Right lobe of liver (tissue), 6 donors: ENCODE results near the gene ACTR5. TPM values are rescaled to one million over a fixed set of nuclear protein-coding genes. Genes with fewer than 3 reads are reported as not detected.

Experiments
- ATAC-seq, 4 donors: fragments of 200-7000 bp; cut with Tn5 transposase; one replicate each; pipeline ENCODE4 v1.9.1; 2020; ENCODE audit warnings: mild to moderate bottlenecking in 4 of 4, moderate library complexity in 4 of 4
- DNase-seq, 3 donors: peaks; one replicate each; pipeline ENCODE4 v3.0.0-alpha.2; 2020
- H3K27ac ChIP-seq, 3 donors: fragments of 200-600 bp; one replicate each; pipeline ENCODE4 v1.8.0; 2022
- H3K27me3 ChIP-seq, 2 donors: fragments of 200-600 bp; one replicate each; pipeline ENCODE4 v1.8.0; 2022
- H3K36me3 ChIP-seq, 4 donors: fragments of 200-600 bp; sonication (generic) in 1 of 4; one replicate each; pipeline versions ENCODE4 v1.5.1 to v1.8.0; 2017 to 2022; ENCODE audit warnings: control low read depth in 1 of 4
- H3K4me1 ChIP-seq, 4 donors: fragments of 200-600 bp; sonication (generic) in 1 of 4; one replicate each; pipeline versions ENCODE4 v1.5.1 to v1.8.0; 2017 to 2022; ENCODE audit warnings: control low read depth in 1 of 4
- H3K4me3 ChIP-seq, 3 donors: fragments of 200-600 bp; one replicate each; pipeline ENCODE4 v1.8.0; 2022
- H3K9me3 ChIP-seq, 4 donors: fragments of 200-600 bp; sonication (generic) in 1 of 4; one replicate each; pipeline versions ENCODE4 v1.5.1 to v1.8.0; 2017 to 2022; ENCODE audit warnings: control low read depth in 1 of 4
- CTCF ChIP-seq, 4 donors: fragments of 200-600 bp in 3 of 4; fragments of 450-650 bp in 1 of 4; IDR thresholded peaks; one replicate each; pipeline versions ENCODE4 v1.5.1 to v1.8.0; 2016 to 2022; ENCODE audit warnings: antibody characterized with exemption in 4 of 4, mild to moderate bottlenecking in 2 of 4
- POLR2A ChIP-seq: fragments of 450-650 bp; IDR thresholded peaks from one replicate; pipeline ENCODE4 v1.6.1; 2017; ENCODE audit warnings: antibody characterized with exemption, mild to moderate bottlenecking
- WGBS: methylation state at CpG from one replicate; pipeline ENCODE4 v1.1.6; 2018; ENCODE audit warnings: low coverage, low lambda C conversion rate; ENCODE audit not compliant: insufficient coverage; ENCODE audit errors: missing lambda C conversion rate; 5-methylcytosine and 5-hydroxymethylcytosine counted together
- intact Hi-C, 2 donors: fragments of 100-400 bp; cut with DNase I; formaldehyde crosslinking; loops; one replicate each; pipeline versions ENCODE4 v1.11.2 to v1.14.1; 2022
- total RNA-seq, 6 experiments: library from RNA; depleted of rRNA in 2 of 6; stranded (reverse); fragments of >200 nt in 2 of 6; fragmentation: NEBNext Ultra II Directional in 3 of 6; extraction: Animal tissue kit (Norgen Biotek cat#: 25700) in 3 of 6; gene quantifications; one replicate each; pipeline versions ENCODE4 v1.1.0 to v1.2.4, GENCODE V29; 2016 to 2023
- donor health status: DM: no; HTN: yes; CAD: no.
- donor health status: DM: no; HTN: no; CAD: no.
- donor health status: DM: no; HTN: no; CAD: no.
- donor health status: DM: no; HTN: yes; CAD: no.
- donor health status: DM: no; HTN: yes; CAD: no.

ACTR5 gene
- total RNA-seq, 6 experiments from 2014 or later: 3.0 to 5.6 (median 3.7) TPM

- H3K27ac ChIP-seq: no peak overlapping the region
- H3K36me3 ChIP-seq: no peaks in the 10 kb centered on the region
- no peaks in the 10 kb centered on the region for H3K27me3 ChIP-seq
- TF ChIP-seq CTCF (IDR thresholded peaks at IDR 0.05): no peak
- no peak for TF ChIP-seq POLR2A
- H3K4me3 ChIP-seq: no peak overlapping the region
- intact Hi-C loops: no loop called here
- no peak for DNase-seq
- ATAC-seq: no peak
- H3K4me1 ChIP-seq: peaks cover 0 to 7% (median 0%) of the 10 kb centered on the region in 4 donors
- 78% methylated on average over 7 of the region's 19 CpGs for WGBS
- H3K9me3 ChIP-seq: no peaks in the 10 kb centered on the region
Measured at GRCh38 chr20:38779247-38780097, 31.2 kb downstream of the ACTR5 start.

GRCh38 chr20:38782275-38782674 is 34.0 kb downstream of the ACTR5 start:
- H3K4me1 ChIP-seq: peaks cover 0 to 7% (median 0%) of the 10 kb centered on the region in 4 donors
- peak; percentile 95 to 99 (median 98) for ATAC-seq
- no peaks in the 10 kb centered on the region for H3K36me3 ChIP-seq
- no peaks in the 10 kb centered on the region for H3K9me3 ChIP-seq
- no peak overlapping the region for H3K4me3 ChIP-seq
- TF ChIP-seq POLR2A (no peak), CTCF (IDR thresholded peaks at IDR 0.05) (no peak)
- peak overlapping the region in 1 of 3 donors; percentile 52 for H3K27ac ChIP-seq
- WGBS: 27% methylated on average over 3 of the region's 3 CpGs
- intact Hi-C loops: no loop called here
- H3K27me3 ChIP-seq: no peaks in the 10 kb centered on the region
- DNase-seq: peak; percentile 52 to 93 (median 83)

GRCh38 chr20:38787870-38788269 is 39.6 kb downstream of the ACTR5 start:
- ATAC-seq: no peak

GRCh38 chr20:38789503-38790199 is 41.4 kb downstream of the ACTR5 start:
- Histone ChIP-seq H3K4me3 (no peak overlapping the region), H3K36me3 (no peaks in the 10 kb centered on the region), H3K27me3 (no peaks in the 10 kb centered on the region), H3K4me1 (no peaks in the 10 kb centered on the region), H3K9me3 (no peaks in the 10 kb centered on the region), H3K27ac (no peak overlapping the region)
- TF ChIP-seq POLR2A (no peak), CTCF (IDR thresholded peaks at IDR 0.05) (no peak)
- DNase-seq (no peak), ATAC-seq (no peak)
- intact Hi-C loops: no loop called here
- WGBS: 84% methylated on average over 7 of the region's 7 CpGs

More at GRCh38 chr20:38787870-38788269, 39.6 kb downstream of the ACTR5 start:
- TF ChIP-seq CTCF (IDR thresholded peaks at IDR 0.05): no peak
- no peak for TF ChIP-seq POLR2A
- no peaks in the 10 kb centered on the region for H3K27me3 ChIP-seq
- peaks cover 0 to 2% (median 0%) of the 10 kb centered on the region in 4 donors for H3K4me1 ChIP-seq
- H3K27ac ChIP-seq: no peak overlapping the region
- 78% methylated on average over 3 of the region's 7 CpGs for WGBS
- intact Hi-C loops: no loop called here
- DNase-seq: no peak
- H3K4me3 ChIP-seq: no peak overlapping the region
- H3K9me3 ChIP-seq: no peaks in the 10 kb centered on the region
- no peaks in the 10 kb centered on the region for H3K36me3 ChIP-seq
